Astrocyte (in vitro differentiated cells and primary cell): ENCODE results near the gene TFF1.

Experiments
- EZH2 ChIP-seq: IDR thresholded peaks from 2 replicates; pipeline ENCODE4 v1.6.1; 2012; ENCODE audit warnings: mild to moderate bottlenecking, low read length, inconsistent platforms; ENCODE audit not compliant: insufficient read depth
- TF ChIP-seq, protein P1 (sequence below): IDR thresholded peaks from 2 replicates; pipeline ENCODE4 v1.5.1; 2011; ENCODE audit warnings: low read depth, mild to moderate bottlenecking, inconsistent platforms, low read length, moderate library complexity; ENCODE audit not compliant: insufficient read depth

DNA sequence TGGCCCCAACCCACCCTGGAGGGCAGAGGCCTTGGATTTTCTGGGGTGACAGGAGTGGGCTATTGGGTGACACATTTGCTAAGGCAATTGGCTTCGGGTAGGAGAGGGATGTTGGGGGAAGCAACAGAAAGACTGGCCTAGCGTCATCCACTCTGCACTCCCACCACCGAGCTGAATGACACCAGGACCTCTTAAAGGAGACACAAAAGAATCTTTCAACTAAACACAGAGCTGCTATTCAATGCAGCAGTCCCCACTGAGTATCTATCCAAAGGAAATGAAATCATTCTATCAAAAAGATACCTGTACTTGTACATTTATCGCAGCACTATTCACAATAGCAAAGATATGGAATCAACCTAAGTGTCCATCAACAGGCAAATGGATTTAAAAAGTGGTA, 21.7 kb downstream of the TFF1 start:
- TF ChIP-seq, protein P1, sequence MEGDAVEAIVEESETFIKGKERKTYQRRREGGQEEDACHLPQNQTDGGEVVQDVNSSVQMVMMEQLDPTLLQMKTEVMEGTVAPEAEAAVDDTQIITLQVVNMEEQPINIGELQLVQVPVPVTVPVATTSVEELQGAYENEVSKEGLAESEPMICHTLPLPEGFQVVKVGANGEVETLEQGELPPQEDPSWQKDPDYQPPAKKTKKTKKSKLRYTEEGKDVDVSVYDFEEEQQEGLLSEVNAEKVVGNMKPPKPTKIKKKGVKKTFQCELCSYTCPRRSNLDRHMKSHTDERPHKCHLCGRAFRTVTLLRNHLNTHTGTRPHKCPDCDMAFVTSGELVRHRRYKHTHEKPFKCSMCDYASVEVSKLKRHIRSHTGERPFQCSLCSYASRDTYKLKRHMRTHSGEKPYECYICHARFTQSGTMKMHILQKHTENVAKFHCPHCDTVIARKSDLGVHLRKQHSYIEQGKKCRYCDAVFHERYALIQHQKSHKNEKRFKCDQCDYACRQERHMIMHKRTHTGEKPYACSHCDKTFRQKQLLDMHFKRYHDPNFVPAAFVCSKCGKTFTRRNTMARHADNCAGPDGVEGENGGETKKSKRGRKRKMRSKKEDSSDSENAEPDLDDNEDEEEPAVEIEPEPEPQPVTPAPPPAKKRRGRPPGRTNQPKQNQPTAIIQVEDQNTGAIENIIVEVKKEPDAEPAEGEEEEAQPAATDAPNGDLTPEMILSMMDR, result no peak
- no peak for TF ChIP-seq EZH2
